ENCODE data around the gene IGFBP2. TPM values are rescaled to one million over a fixed set of nuclear protein-coding genes. Genes with fewer than 3 reads are reported as not detected.

The IGFBP2 gene
- total and polyA plus RNA-seq, 8 donors = 28.2 to 133 (median 111) TPM

DNA sequence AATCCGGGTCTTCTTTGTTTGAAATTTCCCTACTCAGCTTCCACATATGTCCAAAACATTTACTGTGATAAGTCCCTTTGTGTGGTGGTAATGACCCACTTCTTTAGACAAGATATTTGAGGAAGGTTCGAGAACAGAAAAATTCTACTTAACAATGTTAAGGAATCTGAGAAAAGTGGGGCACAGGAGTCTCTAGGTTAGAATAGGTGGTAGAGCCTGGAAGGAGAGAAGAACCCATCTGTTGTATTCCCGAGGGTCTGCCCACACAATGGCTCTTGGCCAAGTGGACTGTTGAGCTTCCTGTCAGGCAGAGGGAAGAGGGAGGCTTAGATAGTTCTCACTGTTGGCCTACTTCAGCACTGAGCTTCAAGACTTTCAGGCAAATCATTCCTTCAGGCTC is 4.3 kb downstream of the IGFBP2 start:
- peaks cover 0 to 27% of the 10 kb centered on the region in 2 donors for H3K4me1 ChIP-seq
- H3K27me3 ChIP-seq = peaks cover 4 to 71% of the 10 kb centered on the region in 2 donors
- no peak overlapping the region for H3K4me3 ChIP-seq
- TF ChIP-seq, protein P1, sequence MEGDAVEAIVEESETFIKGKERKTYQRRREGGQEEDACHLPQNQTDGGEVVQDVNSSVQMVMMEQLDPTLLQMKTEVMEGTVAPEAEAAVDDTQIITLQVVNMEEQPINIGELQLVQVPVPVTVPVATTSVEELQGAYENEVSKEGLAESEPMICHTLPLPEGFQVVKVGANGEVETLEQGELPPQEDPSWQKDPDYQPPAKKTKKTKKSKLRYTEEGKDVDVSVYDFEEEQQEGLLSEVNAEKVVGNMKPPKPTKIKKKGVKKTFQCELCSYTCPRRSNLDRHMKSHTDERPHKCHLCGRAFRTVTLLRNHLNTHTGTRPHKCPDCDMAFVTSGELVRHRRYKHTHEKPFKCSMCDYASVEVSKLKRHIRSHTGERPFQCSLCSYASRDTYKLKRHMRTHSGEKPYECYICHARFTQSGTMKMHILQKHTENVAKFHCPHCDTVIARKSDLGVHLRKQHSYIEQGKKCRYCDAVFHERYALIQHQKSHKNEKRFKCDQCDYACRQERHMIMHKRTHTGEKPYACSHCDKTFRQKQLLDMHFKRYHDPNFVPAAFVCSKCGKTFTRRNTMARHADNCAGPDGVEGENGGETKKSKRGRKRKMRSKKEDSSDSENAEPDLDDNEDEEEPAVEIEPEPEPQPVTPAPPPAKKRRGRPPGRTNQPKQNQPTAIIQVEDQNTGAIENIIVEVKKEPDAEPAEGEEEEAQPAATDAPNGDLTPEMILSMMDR (IDR thresholded peaks at IDR 0.05) = no peak
- intact Hi-C loops (cut with DNase I) = no loop called here
- no peaks in the 10 kb centered on the region for H3K36me3 ChIP-seq
- no peak overlapping the region for H3K27ac ChIP-seq
- no peak for ATAC-seq
- H3K9me3 ChIP-seq = no peaks in the 10 kb centered on the region
- no peak for DNase-seq

DNA sequence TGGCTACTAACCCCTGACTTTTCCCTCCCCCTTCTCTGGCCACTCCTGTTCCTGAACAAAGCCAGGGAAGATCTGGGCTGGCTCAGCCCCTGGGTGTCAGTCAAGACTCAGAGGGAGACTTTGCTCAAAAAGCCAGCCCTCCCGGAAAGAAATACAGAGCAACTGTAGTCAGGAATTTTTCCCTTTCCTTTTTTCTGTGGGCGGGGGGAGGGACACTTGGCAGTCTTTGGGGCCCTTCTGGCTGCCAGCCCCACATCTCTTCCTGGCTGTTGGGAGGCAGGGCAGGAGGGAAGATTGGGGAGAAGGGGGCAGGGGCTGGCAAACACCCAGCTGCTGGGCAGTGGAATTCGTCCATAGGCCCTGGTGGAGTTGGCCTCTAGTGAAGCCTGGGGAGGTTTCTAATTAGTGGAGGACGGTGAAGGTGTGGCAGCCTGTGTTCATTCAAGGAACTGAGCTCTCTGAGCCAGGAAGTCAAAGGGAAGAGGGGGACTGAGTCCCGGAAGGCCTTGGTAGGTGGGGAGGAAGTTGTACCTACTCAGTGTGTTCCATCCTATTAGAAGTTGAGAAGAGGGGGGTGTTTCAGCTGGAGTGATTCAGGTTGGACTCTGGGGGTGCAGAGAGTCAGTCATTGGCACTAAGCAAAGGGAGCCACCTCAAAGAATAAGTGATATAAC is 10.9 kb downstream of the IGFBP2 start:
- peaks cover 0 to 6% of the 10 kb centered on the region in 2 donors for H3K27me3 ChIP-seq

DNA sequence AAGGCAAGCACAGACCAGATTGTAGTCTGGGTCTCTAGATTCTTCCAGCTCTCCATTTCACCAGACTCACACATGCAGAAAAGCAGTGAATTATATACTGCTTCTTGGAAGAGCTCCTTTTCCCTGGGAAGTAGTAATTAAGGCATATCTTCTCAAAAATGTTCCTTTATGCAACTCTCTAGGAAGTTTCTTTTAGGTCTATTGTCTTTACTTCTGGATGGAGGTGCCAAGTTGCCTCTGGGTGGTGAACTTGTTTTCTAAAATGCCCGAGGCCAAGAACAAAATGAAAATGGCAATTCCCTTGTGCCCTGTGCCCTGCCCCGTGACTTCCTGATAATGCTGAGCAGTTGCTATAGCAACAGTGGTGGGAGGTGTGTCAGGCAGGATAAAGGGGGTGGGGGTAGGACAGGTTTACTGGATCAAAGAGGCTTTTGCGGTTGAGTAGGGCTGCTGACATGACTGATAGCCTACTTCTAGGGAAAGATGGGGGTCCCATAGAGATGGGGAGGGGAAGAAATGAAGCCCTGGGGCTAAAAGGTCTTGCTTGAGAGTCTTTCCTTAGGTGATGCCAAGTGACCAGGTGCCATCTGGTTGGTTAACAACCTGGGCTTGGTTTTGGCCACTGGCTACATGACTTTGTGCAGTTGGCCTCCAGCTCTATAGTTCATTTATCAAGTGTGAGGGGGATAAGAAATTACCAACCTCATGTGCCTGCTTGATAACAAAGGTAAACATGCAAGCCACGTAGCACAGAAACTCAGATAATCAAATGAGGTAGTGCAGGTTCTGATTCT is 11.8 kb downstream of the IGFBP2 start:
- H3K4me1 ChIP-seq = no peaks in the 10 kb centered on the region
- H3K27ac ChIP-seq = peak overlapping the region in 1 of 2 donors; percentile 15
- no peaks in the 10 kb centered on the region for H3K9me3 ChIP-seq
- H3K36me3 ChIP-seq = no peaks in the 10 kb centered on the region
- TF ChIP-seq, protein P1 (IDR thresholded peaks at IDR 0.05) = no peak
- ATAC-seq = no peak
- DNase-seq = no peak
- intact Hi-C loops (cut with DNase I) = no loop called here
- H3K27me3 ChIP-seq = no peaks in the 10 kb centered on the region
- no peak overlapping the region for H3K4me3 ChIP-seq

More for the DNA sequence above, 10.9 kb downstream of the IGFBP2 start:
- H3K9me3 ChIP-seq = no peaks in the 10 kb centered on the region
- intact Hi-C loops (cut with DNase I) = no loop called here
- no peaks in the 10 kb centered on the region for H3K36me3 ChIP-seq
- H3K4me1 ChIP-seq = no peaks in the 10 kb centered on the region
- H3K27ac ChIP-seq = no peak overlapping the region
- DNase-seq (no peak), ATAC-seq (no peak)
- TF ChIP-seq, protein P1 (IDR thresholded peaks at IDR 0.05) = no peak
- H3K4me3 ChIP-seq = no peak overlapping the region

DNA sequence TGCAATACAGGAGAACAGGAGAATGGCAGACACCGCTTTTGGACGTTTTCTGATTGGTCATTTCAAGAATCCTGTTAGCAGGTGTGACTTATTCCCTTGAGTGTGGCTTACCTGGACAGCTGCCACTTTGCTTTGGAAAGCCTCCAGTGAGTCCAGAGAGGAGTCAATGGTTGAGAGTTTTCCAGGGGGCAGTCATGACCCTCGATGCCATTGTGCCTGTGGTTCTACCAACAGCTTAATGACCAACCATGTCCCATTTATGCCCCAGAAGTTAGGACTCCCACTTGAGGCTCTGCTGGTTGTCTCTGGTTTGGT is 12.4 kb downstream of the IGFBP2 start:
- no peak overlapping the region for H3K27ac ChIP-seq
- no peaks in the 10 kb centered on the region for H3K36me3 ChIP-seq
- no peak for ATAC-seq
- no peaks in the 10 kb centered on the region for H3K9me3 ChIP-seq
- TF ChIP-seq, protein P1 (IDR thresholded peaks at IDR 0.05) = no peak
- DNase-seq = no peak
- intact Hi-C loops (cut with DNase I) = no loop called here
- no peak overlapping the region for H3K4me3 ChIP-seq
- H3K27me3 ChIP-seq = no peaks in the 10 kb centered on the region
- no peaks in the 10 kb centered on the region for H3K4me1 ChIP-seq

- ATAC-seq = no peak
- Histone ChIP-seq H3K4me3 (no peak overlapping the region), H3K9me3 (no peaks in the 10 kb centered on the region), H3K27ac (no peak overlapping the region), H3K4me1 (no peaks in the 10 kb centered on the region), H3K36me3 (no peaks in the 10 kb centered on the region), H3K27me3 (no peaks in the 10 kb centered on the region)
- intact Hi-C loops (cut with DNase I) = no loop called here
- no peak for DNase-seq
- TF ChIP-seq, protein P1 (IDR thresholded peaks at IDR 0.05) = no peak
These were observed 12.9 kb downstream of the IGFBP2 start for GRCh38 chr2:216646116-216646515.
